GM19023 (cell line): ENCODE data around the gene AKAP13.
"Not testable (repeated sequence)": the region's sequence is repeated elsewhere in the genome, so short reads cannot be mapped to it uniquely, and the experiment has no call there.

Source experiments
- ATAC-seq: cut with Tn5 transposase; IDR thresholded peaks from one replicate; pipeline ENCODE4 v1.9.1; 2021; ENCODE audit warnings: mild to moderate bottlenecking, moderate library complexity; ENCODE audit not compliant: unreplicated experiment

Gene AKAP13

DNA sequence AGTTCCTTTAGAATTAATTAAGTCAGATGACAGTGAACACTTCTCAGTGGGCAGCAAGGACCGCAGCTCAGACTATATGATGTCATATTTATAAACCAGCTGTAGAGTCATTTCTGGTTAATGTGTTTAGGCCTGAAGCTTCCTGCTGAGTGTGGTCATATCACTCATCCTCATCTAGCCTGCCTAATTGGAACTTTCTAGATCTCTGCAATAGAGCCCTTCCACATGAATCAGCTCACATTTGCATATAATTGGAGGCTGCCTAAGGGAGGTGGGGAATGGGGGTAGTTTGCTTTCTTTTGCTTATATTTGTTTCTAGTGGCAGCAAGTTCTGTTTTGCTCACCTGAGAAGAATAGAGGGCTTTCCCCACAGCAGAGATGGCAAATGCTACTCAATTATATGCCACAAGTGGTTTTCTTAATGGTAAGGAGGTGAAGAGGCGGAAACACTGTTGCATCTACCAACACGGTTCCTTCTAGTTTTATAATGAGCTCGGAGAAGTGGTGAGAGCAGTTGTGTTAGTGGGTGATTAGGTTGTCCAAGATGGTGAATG, 266.2 kb downstream of the AKAP13 start:
- ATAC-seq: peak; percentile 68

DNA sequence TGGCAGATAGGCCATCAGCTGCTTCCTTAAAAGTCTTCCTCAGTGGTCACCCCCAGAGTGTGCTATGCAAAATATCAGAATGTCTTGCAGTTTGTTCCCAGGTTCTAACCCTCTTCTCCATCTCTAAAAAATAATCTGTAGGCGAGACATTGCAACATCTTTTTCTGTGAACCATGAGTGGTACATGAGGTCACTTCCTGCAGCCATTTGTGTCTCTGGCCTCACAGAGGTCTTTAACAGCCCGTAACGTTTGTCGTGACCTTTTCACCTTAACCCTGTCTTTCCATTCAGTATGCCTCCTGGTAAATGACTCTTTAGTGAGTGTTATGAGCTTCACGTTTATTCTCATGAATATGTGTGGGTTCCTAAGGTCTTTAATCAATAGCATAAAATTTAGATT, 269.0 kb downstream of the AKAP13 start:
- no peak for ATAC-seq

DNA sequence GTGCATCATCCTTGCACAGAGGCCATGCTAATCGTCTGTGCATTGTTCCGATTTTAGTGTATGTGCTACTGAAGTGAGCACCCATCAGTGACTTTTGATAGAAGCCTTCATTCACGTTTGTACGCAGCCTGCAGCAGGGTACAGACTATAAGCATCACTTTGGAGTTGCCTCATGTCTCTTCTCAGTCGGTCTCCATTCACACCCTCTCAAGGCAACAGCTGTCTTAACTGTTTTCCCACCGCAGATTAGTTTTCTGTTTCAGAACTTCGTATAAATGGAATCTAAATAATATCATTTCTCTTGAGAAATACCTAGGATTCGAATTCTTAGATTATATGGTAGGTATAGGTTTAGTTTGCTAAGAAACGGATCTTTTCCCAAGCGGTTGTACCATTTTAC, 271.1 kb downstream of the AKAP13 start:
- ATAC-seq: no peak

DNA sequence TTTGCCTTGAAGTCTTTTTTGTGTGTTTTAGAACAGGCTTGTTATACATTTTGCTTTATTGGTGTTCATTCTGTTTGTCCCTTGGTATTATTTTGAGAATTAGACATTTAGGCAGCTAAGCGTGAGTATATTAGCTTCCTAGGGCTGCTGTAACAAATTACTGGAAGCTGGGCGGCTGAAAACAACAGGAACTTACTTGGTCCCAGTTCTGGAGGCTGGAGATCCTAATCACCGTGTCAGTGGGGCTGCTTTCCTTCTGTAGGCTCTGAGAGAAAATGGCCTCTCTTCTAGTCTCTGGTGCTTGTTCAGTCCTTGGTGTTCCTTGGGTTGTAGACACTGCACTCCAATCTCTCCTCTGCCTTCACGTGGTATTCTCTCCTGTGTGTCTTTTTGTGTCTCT, 272.1 kb downstream of the AKAP13 start:
- no peak for ATAC-seq

DNA sequence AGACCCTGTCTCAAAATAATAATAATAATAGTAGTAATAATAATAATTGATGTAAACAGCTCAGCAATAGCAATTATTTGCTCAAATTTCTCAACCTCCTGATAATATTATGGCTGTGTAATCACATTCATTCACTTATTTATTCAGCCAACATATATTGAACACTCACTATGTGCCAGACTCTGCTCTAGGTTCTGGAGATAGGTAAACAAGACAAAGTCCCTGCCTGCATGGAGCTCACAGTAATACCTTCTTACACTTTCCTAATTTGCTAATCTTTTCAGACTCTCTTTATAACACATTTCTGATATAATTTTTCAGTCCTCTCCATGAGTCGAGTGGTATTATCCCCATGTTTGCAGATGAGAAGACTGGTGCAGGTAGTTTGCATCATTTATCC, 276.7 kb downstream of the AKAP13 start:
- no peak for ATAC-seq

DNA sequence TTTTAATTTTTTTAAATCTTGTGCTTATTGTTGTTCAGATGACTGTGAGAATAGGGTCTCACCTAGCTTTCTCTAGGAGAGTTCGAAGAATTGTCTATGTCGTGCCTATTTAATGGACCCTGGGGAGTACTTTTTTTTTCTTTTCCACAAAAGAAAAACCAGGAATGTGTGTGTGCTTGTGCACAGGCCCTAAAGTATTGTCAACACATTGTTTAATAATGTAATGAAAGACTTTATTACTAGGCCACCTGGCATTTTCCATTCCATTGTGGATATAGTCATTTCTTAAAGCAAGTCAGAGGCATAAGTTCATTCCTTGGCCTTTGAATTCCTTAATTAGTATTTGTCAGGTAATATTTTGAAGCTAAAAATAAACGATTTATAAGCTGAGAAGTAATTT, 278.4 kb downstream of the AKAP13 start:
- no peak for ATAC-seq

DNA sequence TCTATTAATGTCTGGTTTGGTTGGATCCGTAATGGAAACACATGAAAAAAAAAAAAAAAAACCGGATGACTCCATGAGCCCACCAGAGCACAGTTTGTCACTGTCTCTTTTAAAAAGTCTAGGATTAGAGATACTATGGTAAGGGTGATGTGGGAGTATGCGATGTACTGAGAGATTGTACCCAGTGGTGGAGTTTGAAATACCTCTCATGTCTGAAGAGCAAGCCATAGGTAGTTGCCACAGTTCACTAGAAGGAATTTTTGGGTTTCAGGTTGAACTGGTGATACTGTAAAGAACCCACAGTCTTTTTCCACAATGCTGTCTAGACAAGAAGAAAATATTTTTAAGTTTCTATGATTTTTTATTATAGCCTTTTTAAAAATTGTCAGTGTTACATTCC, 281.5 kb downstream of the AKAP13 start:
- ATAC-seq: no peak

DNA sequence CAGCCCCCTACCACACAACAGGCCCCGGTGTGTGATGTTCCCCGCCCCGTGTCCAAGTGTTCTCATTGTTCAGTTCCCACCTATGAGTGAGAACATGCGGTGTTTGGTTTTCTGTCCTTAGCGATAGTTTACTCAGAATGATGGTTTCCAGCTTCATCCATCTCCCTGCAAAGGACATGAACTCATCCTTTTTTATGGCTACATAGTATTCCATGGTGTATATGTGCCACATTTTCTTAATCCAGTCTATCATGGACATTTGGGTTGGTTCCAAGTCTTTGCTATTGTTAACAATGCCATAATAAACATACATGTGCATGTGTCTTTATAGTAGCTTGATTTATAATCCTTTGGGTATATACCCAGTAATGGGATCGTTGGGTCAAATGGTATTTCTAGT, 285.3 kb downstream of the AKAP13 start:
- not testable (repeated sequence) for ATAC-seq

DNA sequence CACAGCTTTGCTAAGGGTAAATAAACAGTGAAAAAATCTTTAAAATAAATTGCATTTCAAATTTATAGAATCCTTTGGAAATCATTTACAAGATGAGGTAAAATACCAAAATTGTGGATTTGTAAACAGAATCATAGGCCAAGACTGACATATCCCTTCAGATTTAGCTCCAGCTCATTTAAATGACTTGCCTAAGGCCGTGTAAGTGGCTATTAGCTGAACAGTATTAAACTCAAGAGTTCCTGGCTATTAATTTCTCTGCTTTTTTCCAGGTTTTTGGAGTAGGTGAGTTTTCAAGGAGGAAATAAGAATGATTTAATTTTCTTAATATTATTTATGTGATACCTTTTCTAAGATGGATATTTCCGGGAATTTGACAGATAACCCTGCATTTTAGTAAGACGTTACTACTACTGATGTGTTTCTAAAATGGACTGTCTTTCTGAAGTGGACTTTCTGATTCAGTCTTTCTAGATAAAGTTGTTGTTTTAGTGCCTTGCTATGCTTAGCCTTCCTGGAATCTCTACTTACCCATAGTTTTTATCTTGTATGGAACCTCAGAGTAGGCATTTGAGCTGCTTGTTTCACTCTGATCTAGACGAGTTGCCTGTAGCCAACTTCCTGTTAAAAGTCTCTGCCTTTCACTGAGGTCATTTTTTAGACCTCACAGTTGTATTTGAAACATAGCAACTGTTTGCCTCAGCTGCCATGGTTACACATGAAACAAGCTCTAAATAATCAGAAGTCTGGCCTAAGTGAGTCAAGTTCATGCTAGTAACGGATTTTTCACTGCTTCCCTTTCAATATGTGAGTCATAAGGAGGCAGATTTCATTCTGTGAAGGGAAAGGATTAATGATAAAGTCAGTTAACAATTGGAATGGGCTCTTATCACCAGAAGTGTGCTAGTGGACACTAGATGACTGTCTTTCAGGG, 287.4 kb downstream of the AKAP13 start:
- ATAC-seq: peak; percentile 75

DNA sequence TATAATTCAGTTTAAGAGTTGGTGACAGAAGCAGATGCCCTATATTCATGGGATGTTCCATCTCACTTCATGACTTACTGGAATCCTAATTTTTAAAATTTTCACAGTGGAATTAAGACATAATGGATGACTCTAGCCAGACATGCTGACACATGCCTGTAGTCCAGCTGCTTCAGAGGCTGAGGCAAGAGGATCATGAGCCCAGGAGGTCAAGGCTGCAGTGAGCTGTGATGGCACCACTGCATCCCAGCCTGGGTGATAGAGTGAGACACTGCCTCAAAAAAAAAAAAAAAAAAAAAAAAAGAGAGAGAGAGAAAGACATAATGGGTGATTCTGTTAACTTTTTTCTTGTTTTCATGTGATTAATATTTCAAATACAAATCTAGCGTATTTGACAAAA, 290.8 kb downstream of the AKAP13 start:
- ATAC-seq: no peak

DNA sequence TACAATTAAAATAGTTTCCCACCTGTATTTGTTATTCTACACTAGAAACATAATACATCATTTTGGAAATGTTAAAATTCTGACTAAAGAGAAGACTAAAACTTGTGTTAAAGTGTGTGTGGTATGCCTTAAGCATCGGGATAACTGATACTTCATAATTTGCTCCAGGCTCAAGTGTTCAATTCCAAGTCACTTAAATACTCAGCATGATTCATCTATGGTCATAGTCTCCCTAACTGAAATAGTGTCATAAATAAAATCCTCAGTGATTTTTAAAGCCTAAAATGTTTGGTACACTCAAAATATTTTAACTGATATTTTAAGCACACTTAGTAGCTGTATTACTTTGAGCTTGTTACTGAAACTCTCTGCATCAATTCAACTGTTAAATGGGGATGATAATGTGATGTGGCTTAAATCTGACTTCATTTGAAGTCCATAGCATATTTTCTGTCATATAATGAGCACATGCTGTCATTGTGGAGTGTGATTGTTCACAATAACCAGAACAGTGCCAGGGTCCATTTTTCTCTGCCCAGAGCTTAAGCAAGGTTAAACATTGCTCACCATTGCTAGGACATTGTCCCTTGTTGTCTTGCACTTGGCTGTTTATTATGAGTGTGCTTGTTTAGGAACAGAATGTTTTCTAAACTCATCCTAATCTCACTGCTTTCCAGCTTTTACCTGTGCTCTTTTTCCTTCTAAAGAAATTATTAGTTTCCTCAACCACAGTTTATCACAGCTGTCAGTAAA, 292.1 kb downstream of the AKAP13 start:
- no peak for ATAC-seq

DNA sequence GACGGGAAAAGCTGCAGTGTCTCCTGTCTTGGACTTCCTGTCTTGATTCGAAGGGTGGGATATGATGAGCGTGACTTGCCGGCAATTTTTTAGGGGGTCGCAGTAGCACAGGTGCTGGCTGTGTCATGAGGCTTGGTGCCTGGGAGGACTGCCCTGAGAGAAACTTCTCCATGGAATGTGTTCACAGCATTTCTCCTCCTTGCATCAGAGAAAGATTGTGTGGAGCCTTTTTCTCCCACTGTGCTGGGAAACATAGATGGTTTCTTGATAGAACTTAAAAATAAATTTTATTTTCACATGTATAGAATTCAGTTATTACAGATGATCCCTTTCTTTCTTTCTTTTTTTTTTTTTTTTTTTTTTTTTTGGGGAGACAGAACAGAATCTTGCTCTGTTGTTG, 292.9 kb downstream of the AKAP13 start:
- no peak for ATAC-seq

DNA sequence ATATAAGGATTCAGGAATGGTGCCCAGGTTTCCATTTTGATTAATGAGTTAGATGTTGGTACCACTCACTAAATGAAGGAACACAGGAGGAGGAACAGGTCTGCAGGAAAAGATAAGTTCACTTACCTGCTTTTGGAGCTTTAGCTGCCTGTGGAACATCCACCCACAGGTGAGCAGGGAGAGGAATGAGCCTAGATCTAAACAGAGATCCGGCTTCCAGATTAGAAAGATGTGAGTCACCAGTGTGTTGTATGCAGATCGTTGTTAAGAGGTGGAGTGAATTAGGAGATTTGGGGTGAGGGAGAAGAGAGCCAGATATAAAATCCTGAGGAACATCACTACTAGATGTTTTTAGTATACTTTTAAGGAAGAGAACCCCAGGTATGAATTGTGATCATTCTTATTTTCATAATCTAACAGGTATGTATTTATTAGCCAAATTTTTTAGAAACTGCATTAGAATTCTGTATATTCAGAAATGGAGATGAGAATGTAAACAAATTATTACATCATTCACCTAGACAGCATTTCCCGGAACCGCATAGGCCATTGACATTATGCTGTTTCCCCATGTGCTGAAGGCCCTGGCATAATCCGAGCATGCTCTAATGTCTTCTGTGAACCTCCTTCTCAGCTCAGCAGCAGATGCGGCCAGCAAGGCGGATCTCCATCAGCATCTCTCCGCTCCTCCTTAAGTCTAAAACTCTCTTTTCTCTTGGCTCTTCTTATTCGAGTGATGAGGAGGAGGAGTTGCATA, 296.1 kb downstream of the AKAP13 start:
- no peak for ATAC-seq

DNA sequence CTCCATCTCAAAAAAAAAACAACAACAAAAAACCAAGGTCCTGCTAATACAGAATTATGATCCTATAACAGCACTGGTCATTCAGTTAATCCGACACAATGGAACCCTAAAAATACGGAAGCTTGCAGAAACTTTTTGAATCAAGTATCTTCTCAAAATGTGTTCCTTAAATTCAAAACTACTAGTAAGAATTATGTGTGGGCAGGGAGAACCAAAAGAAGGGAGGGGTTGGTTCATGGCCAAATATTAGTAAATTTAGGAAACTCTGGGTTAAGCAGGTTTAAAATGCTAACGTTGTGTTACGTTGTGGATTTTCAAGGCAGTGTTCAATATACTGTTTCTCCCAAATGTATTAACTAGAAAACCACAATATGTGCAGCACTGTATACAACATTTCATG, 298.8 kb downstream of the AKAP13 start:
- ATAC-seq: no peak

DNA sequence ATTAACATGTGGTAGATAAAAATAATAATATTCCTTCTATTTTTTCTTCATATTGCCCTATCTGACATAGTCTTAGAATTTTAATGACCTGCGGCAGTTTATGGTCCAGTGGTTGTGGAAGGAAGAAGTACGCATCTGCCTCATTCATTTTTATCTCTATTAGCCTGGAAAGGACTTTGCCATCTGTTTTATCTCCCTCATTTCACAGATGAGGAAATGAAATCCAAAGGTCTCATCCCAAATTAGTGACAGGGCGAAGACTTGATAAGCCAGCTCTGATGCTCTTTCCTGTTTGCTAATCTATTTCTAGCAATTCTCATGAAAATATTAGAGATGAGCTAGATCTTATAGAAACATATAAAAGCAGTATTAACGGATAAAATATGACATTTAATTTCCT, 301.0 kb downstream of the AKAP13 start:
- no peak for ATAC-seq

DNA sequence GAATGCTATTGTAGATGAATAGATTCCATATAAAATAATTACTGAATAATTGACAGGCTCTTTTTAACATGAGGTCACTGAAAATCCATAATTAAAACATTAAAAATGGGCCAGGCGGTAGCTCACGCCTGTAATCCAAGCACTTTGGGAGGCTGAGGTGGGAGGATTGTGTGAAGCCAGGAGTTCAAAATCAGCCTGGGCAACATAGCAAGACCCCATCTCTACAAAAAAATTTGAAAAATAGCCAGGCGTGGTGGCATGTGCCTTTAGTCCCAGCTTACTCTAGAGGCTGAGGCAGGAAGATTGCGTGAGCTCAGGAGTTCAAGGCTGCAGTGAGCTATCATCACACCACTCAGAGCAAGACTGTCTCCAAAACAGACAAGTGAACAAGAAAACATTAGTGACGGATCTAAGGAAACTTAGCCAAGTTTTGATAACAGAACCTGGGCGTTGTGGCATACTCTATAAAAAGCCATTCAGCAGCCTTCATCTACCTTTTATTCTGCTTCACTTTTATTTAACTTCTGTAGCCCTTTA, 303.8 kb downstream of the AKAP13 start:
- no peak for ATAC-seq

DNA sequence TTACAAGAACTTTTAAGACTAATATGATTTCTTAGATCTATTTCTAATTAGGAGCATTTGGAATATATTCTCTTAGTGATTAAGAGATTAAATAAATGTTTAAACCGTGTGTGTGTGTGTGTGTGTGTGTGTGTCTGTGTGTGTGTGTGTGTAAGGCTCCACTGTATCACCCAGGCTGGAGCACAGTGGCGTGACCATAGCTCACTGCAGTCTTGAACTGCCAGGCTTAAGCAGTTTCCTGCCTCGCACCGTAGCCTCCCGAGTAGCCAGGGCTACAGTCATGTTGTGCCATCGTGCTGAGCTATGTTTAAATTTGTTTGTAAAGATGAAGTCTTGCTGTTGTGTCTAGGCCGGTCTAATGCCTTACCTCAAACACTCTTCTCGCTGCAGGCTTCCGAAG, 305.0 kb downstream of the AKAP13 start:
- no peak for ATAC-seq

DNA sequence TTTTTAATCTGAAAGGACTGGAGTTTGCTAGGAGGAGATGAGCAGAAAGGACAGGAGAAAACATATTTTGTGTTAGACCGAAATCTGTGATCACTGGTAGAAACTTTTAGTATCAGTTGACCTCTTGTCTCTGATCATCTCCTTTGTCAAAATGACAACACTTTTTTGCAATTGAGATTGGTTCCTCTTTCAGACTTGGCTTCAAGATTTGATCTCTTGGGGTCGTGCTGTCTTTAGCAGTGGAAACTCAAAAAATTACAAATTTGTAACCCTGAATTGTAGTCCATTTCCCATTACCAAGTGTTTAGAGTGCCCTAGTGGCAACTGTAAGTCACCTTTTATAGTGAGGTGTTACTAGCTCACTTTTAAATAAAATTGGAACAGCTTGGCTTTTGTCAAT, 306.9 kb downstream of the AKAP13 start:
- ATAC-seq: no peak

DNA sequence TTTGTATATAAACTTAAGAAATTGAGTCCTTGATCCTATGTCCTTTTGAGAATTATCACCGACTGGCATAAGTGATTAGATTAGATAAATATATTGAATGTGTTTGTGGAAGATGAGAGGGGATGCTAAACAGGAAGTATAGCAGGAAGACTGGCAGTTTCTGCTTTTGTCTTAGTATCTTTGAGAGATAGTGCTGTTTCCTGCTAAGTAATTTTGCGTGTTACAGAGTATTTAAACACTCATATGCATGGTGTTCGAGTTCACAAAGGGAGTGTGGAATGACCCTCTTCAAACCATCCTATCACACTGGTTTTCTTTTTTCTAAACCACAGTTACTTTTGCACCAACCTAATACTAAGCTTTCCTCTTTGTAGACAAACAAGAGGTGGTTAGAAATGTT, 308.3 kb downstream of the AKAP13 start:
- no peak for ATAC-seq

DNA sequence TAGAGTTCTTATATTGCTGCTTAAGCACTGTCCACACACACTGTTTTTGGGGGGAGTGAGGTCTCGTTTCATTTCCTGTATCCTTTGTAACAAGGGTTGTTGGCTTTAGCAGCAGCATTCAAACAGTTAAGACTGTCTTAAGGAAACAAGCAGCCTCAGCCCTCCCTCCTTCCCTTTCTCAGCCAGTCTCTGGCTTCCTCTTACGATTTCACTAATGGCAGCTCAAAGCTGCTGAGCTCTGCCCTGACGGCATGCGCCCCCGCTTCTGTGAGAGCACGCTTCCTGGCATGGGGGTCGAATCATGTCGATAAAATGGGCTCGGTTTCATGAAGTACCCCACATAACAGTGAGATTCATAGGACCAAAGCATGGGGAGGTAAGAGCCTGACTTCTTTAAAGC, 309.3 kb downstream of the AKAP13 start:
- no peak for ATAC-seq
